Measurements from ENCODE around the gene ZNF526. TPM values are rescaled to one million over a fixed set of nuclear protein-coding genes. Genes with fewer than 3 reads are reported as not detected.

ZNF526 gene
- total RNA-seq, 1 experiment from 2014 or later: 19.4 TPM

DNA sequence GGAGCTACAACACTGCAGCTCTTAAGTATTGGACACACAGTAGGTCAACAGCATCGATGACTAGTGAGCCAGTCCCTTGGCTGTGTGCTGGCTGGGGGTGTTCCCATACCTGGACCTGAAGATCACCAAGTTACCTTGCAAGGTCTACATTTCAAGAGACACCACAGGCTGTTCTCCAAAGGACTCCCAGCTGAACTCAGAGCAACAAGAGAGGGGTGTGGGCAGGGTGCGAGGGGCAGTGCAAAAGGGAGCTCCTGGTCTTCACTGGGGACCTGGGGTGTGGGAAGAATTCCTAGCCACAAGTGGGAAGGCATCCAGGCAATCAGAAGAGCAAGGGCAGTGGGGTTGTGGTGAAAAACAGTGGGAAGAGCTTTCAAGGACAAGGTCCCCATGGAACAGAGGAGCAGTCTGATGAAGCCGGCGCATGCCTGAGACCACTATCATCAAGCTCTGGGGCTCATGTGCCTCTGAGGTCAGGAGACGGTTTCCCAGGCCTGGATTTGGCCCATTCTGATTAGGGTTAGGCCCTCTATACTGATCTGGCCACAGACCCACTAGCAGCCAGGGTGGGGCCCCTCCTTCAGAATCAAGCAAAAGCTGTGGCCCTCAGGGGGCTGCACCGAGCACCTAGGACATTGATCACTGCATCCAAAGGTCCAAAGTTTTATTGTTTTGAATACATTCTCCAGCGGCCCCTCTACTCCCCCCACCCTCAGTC lies 27.0 kb downstream of the ZNF526 start:
- POLR2A ChIA-PET: no interaction called here
- H3K27me3 ChIP-seq (replicated peaks; ENCODE audit: control insufficient read depth, insufficient read depth, low read length): no peaks in the 10 kb centered on the region
- no peaks in the 10 kb centered on the region for H3K9me3 ChIP-seq
- DNase-seq: no peak
- no peaks in the 10 kb centered on the region for H3K27me3 Mint-ChIP-seq (ENCODE audit: insufficient read depth, unreplicated experiment)
- no peaks in the 10 kb centered on the region for H3K9me3 Mint-ChIP-seq (ENCODE audit: unreplicated experiment)
- CTCF ChIA-PET: interaction anchor here (2.1 kb wide), 1 partner anchor 33 kb away, joined by 25 read pairs; no protein-coding TSS in a partner anchor
- no peak overlapping the region for H3K4me3 Mint-ChIP-seq (ENCODE audit: unreplicated experiment)
- no TSS peak for BruUV-seq (replicated peaks)
- TF ChIP-seq, protein P1, sequence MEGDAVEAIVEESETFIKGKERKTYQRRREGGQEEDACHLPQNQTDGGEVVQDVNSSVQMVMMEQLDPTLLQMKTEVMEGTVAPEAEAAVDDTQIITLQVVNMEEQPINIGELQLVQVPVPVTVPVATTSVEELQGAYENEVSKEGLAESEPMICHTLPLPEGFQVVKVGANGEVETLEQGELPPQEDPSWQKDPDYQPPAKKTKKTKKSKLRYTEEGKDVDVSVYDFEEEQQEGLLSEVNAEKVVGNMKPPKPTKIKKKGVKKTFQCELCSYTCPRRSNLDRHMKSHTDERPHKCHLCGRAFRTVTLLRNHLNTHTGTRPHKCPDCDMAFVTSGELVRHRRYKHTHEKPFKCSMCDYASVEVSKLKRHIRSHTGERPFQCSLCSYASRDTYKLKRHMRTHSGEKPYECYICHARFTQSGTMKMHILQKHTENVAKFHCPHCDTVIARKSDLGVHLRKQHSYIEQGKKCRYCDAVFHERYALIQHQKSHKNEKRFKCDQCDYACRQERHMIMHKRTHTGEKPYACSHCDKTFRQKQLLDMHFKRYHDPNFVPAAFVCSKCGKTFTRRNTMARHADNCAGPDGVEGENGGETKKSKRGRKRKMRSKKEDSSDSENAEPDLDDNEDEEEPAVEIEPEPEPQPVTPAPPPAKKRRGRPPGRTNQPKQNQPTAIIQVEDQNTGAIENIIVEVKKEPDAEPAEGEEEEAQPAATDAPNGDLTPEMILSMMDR (IDR thresholded peaks at IDR 0.05; ENCODE audit: insufficient read depth in 1 of 2, low read depth in 1 of 2, low read length in 1 of 2, severe bottlenecking in 1 of 2, unreplicated experiment in 1 of 2): no peak
- H3K4me1 Mint-ChIP-seq (ENCODE audit: low read depth, unreplicated experiment): peaks cover 26% of the 10 kb centered on the region
- H3K4me3 ChIP-seq (ENCODE audit: low read depth, low read length): no peak overlapping the region
- intact Hi-C loops (cut with micrococcal nuclease; ENCODE audit: unreplicated experiment): no loop called here
- peak overlapping the region; percentile 47 for H3K27ac Mint-ChIP-seq (ENCODE audit: unreplicated experiment)
- peaks cover 18% of the 10 kb centered on the region for H3K4me1 ChIP-seq
- peaks cover 77% of the 10 kb centered on the region for H3K36me3 Mint-ChIP-seq (ENCODE audit: insufficient read depth, unreplicated experiment)
- H3K36me3 ChIP-seq (ENCODE audit: control insufficient read depth, insufficient read depth, low read length): peaks cover 5% of the 10 kb centered on the region

DNA sequence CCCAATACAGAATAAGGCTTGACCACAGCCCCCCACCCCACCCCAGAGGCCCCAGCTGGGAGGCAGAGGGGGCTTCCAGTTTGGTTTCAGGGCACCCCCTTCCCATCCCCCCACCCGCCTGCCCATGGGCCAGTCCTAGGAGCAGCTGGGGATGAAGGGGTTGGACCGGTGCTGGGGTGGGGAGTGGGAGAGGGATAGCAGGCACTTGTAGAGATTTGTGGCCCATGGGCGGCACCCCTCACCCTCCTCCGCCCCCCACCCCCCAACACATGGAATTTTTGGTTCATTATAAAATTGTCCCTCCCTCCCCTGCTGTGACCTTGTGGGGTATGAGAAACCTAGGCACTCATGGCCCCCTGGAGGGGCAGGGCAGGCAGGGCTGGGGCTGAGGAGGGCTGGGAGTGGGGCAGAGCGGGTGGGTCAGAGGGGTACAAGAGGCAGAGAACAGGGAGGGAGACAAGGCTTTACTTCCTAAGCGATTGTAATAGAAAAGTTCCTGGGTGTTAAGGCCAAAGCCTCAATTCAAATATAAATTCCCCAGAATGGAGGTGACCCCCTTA lies 27.6 kb downstream of the ZNF526 start:
- TF ChIP-seq, protein P1 (IDR thresholded peaks at IDR 0.05; ENCODE audit: insufficient read depth in 1 of 2, low read depth in 1 of 2, low read length in 1 of 2, severe bottlenecking in 1 of 2, unreplicated experiment in 1 of 2): no peak
- ChIA-PET CTCF (interaction anchor here (2.1 kb wide), 1 partner anchor 32 kb away, joined by 25 read pairs; no protein-coding TSS in a partner anchor), POLR2A (no interaction called here)
- no peaks in the 10 kb centered on the region for H3K9me3 ChIP-seq
- intact Hi-C loops (cut with micrococcal nuclease; ENCODE audit: unreplicated experiment): no loop called here
- Mint-ChIP-seq H3K27me3 (ENCODE audit: insufficient read depth, unreplicated experiment) (no peaks in the 10 kb centered on the region), H3K9me3 (ENCODE audit: unreplicated experiment) (no peaks in the 10 kb centered on the region), H3K4me3 (ENCODE audit: unreplicated experiment) (no peak overlapping the region), H3K4me1 (ENCODE audit: low read depth, unreplicated experiment) (peaks cover 32% of the 10 kb centered on the region), H3K36me3 (ENCODE audit: insufficient read depth, unreplicated experiment) (peaks cover 75% of the 10 kb centered on the region), H3K27ac (ENCODE audit: unreplicated experiment) (no peak overlapping the region)
- H3K27me3 ChIP-seq (replicated peaks; ENCODE audit: control insufficient read depth, insufficient read depth, low read length): no peaks in the 10 kb centered on the region
- H3K36me3 ChIP-seq (ENCODE audit: control insufficient read depth, insufficient read depth, low read length): peaks cover 5% of the 10 kb centered on the region
- no peak overlapping the region for H3K4me3 ChIP-seq (ENCODE audit: low read depth, low read length)
- H3K4me1 ChIP-seq: peaks cover 23% of the 10 kb centered on the region
- no peak for DNase-seq
- no TSS peak for BruUV-seq (replicated peaks)

DNA sequence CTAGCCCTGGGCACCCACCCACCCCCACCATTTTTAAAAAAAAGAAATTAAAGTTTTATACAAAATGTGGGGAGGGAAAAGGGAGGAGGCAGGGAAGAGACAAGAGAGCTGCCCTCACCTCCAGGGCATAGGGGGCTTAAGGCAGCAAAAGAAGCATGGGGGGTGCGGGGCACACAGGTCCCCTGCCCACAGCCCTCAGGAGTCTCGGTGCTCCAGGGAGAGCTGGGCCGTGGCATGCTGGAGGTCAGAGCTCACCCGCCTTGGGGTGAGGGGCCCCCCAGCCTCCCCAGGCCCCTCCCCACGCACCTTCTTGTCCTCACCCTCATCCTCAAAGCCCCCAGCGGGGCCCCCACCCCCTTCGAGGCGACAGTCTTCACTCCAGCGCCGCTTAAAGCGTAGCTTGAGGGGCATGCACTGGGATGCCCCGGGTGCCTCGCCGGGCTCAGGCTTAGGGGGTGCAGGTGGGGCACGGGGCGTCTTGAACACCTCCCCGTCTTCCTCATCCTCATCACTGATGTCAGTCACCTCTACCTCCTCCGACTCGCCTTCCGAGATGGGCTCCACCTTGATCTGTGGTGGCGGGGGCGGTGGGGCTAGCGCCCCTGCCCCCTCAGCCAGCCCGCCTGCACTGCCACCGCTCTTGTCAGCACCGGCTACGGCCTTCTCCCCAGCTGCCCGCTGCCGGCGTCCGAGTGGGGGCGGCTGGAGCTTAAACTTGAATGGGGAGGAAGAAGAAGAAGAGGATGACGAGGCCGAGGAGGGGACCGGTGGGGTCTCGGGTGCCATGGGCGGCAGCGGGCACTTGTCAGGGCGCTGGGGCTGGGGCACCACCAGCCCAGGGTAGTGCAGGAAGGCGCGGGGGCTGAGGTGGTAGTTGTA lies 28.4 kb downstream of the ZNF526 start:
- H3K9me3 Mint-ChIP-seq (ENCODE audit: unreplicated experiment): no peaks in the 10 kb centered on the region
- H3K36me3 ChIP-seq (ENCODE audit: control insufficient read depth, insufficient read depth, low read length): peaks cover 5% of the 10 kb centered on the region
- DNase-seq: no peak
- peak overlapping the region; percentile 67 for H3K27ac Mint-ChIP-seq (ENCODE audit: unreplicated experiment)
- ChIA-PET CTCF (no interaction called here), POLR2A (no interaction called here)
- intact Hi-C loops (cut with micrococcal nuclease; ENCODE audit: unreplicated experiment): no loop called here
- no peaks in the 10 kb centered on the region for H3K9me3 ChIP-seq
- H3K4me3 ChIP-seq (ENCODE audit: low read depth, low read length): no peak overlapping the region
- peaks cover 75% of the 10 kb centered on the region for H3K36me3 Mint-ChIP-seq (ENCODE audit: insufficient read depth, unreplicated experiment)
- H3K4me3 Mint-ChIP-seq (ENCODE audit: unreplicated experiment): no peak overlapping the region
- H3K4me1 Mint-ChIP-seq (ENCODE audit: low read depth, unreplicated experiment): peaks cover 35% of the 10 kb centered on the region
- no peaks in the 10 kb centered on the region for H3K27me3 Mint-ChIP-seq (ENCODE audit: insufficient read depth, unreplicated experiment)
- TF ChIP-seq, protein P1 (IDR thresholded peaks at IDR 0.05; ENCODE audit: insufficient read depth in 1 of 2, low read depth in 1 of 2, low read length in 1 of 2, severe bottlenecking in 1 of 2, unreplicated experiment in 1 of 2): no peak
- peaks cover 26% of the 10 kb centered on the region for H3K4me1 ChIP-seq
- H3K27me3 ChIP-seq (replicated peaks; ENCODE audit: control insufficient read depth, insufficient read depth, low read length): no peaks in the 10 kb centered on the region
- no TSS peak for BruUV-seq (replicated peaks)
